NOMO-1 treated with DMSO at 0.1 percent for 48 hours (cell line): ENCODE measurements around the gene VARS2.
A peak's percentile ranks its signal among the peaks of the same experiment; 100 is the strongest.

Experiments used
- DNase-seq: peaks from one replicate; lab custom pipeline; 2025; ENCODE audit not compliant: unreplicated experiment; lab: John Stamatoyannopoulos, UW

Gene VARS2

DNA sequence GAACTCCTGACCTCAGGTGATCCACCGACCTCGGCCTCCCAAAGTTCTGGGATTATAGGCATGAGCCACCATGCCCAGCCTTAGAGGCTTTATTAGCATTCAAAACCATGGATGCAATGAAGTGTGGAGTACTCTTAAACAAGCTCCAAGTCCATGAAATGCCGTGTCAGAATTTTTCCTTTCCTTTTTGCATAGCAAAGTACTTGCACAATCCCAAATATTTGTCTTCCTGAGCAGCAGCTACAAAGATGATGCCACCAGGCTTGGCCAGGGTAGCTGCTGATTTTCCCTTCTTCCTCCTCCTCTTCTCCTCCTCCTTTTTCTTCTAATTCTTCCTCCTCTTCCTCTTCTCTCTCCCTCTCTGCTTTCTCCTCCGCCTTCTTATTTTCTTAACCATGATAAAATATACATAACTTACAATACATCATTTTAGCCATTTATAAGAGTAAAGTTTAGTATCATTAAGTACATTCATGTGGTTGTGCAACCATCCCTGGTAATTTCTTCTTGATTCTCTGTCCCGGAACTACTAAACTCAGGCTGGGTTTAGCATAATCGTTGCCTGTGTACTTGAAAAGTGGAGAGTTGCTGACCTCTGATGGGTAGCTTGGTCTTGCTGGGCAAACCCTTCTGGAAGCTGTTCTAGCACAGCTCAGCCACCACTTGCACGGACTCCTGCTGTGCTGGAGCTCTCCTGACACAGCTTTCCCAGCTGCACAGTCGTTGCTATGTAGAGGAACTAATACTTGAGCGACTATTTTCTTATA, 47.1 kb downstream of the VARS2 start:
- peak; percentile 31 for DNase-seq

GRCh38 chr6:30962716-30963115, 48.7 kb downstream of the VARS2 start:
- no peak for DNase-seq

GRCh38 chr6:30963641-30964040, 49.6 kb downstream of the VARS2 start:
- no peak for DNase-seq

DNA sequence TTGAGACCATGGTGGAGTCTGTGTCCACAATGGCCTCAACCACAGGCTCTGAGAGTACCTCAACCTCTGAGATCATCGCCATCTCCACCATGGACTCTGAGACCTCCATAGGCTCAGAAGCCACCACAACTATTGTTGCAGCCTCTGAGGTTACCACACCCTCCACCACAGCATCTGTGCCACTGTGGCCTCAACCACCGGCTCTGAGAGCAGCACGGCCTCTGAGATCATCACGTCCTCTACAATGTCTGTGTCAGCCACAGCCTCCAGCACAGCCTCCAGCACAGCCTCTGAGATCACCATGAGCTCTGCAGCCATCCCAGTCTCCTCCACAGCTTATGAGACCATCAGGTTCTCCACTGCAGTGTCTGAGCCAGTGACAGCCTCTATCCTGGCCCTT, 50.0 kb downstream of the VARS2 start:
- no peak for DNase-seq

- no peak for DNase-seq
Measured at GRCh38 chr6:30965140-30965601, 51.1 kb downstream of the VARS2 start.

DNA sequence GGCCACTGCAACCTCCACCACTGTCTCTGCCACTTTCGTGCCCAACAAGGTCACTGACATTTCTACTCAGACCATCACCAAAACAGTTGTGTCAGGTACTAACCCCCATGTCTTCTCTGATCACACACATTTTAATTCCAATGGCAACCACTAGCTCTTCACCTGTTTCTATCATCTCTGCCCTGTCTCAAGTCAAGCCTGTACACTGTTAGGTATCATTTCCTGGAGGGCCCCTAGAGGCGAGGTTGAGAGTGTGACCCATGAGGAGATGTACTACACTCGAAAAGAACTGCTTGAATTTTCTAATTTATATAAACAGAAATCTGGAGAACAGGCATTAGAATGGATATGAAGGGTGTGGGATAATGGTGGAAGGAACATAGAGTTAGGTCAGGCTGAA, 52.1 kb downstream of the VARS2 start:
- DNase-seq: no peak

- peak; percentile 73 for DNase-seq
Measured at GRCh38 chr6:30969171-30969570, 55.1 kb downstream of the VARS2 start.

- DNase-seq: no peak
Measured at GRCh38 chr6:30970946-30971345, 56.9 kb downstream of the VARS2 start.

- no peak for DNase-seq
Measured at GRCh38 chr6:30972816-30973215, 58.8 kb downstream of the VARS2 start.

DNA sequence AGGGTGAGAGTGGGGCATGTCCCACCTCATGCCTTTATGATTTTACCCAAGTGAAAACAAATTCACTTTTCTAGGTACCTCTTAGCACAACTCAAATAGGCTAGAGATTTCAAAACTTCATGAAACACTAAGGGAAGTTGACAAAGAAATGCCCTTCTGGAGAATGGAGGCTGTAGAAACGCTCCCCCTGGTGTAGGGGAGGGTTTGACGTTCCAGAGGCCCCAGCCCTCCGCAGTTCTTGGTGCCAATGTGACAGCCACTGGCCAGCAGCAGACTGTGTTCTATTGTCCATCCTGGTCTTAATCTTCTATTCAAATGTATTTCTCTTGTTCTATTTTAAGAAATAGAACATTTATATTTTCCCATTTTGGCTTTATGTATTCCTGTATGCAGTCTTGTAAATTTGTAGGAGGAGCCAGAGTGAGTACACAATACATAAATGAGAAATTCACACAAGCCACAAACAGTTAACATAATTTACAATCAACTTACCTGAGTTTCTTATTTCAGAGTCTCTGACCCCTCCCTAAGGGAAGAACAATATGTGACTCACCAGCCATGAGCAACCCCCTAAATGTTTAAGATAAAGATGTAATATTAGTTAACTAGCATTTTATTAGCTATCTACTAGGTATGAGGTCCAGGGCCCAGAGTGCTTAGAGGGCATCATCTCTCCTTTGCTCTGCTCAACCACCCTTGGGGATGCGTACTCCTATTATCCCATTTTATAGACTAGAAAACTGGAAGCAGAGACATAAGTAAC, 60.6 kb downstream of the VARS2 start:
- DNase-seq: no peak
